Erythroblast (primary cell): ENCODE results near the gene CNNM4.

ENCODE experiments used
- GATA1 ChIP-seq: IDR thresholded peaks from 2 replicates; pipeline ENCODE4 v1.6.1; 2011; ENCODE audit warnings: low read depth, mild to moderate bottlenecking, control low read depth, low read length, moderate library complexity
- POLR2A ChIP-seq: IDR thresholded peaks from 2 replicates; pipeline ENCODE4 v1.6.1; 2011; ENCODE audit warnings: mild to moderate bottlenecking, low read length

DNA sequence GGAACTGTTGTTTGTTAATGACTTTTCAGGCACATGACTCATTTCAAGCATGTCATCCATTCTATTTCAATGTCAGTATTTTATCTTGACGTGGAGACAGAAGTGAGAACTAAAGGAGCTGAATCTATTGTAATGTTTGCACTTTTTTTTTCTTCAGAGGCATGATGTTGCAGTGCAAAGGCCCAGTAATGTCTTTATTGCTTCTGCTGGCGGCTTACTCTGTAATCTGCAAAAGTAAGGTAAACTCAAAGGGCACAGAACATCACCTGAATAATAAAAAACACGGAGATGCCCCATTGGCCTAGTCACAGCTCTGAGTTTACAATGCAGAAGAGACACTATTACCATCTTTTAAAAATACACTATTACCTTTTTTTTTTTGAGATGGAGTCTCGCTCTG lies 53.0 kb downstream of the CNNM4 start:
- no peak for TF ChIP-seq POLR2A
- no peak for TF ChIP-seq GATA1
